GM18909 (cell line): ENCODE results near the gene MGAT4B.

Source experiments
- ATAC-seq: cut with Tn5 transposase; IDR thresholded peaks from one replicate; pipeline ENCODE4 v1.9.1; 2021; ENCODE audit warnings: mild to moderate bottlenecking; ENCODE audit not compliant: unreplicated experiment, poor library complexity

The MGAT4B gene

GRCh38 chr5:179774442-179774841, 32.2 kb downstream of the MGAT4B start:
- no peak for ATAC-seq

GRCh38 chr5:179773686-179774040, 33.0 kb downstream of the MGAT4B start:
- no peak for ATAC-seq

- no peak for ATAC-seq
Observed at GRCh38 chr5:179772351-179772750, 34.3 kb downstream of the MGAT4B start.

GRCh38 chr5:179771311-179771895, 35.3 kb downstream of the MGAT4B start:
- ATAC-seq: no peak

DNA sequence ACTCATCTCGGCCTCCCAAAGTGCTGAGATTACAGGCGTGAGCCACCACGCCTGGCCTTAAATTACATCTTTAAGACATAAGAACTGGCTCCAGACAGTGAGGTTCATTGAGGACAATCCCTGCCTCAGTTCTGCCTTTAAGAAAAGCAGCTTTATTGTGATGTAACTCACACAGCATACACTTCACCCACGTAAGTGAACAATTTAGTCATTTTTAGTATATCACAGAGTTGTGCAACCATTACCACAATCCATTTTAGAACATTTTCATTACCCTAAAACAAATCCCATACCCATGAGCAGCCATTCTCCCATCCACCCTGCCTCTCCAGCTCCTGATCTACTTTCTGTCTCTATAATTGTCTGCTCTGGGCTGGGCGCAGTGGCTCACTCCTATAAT, 36.9 kb downstream of the MGAT4B start:
- no peak for ATAC-seq

GRCh38 chr5:179769271-179769670, 37.4 kb downstream of the MGAT4B start:
- ATAC-seq: no peak

DNA sequence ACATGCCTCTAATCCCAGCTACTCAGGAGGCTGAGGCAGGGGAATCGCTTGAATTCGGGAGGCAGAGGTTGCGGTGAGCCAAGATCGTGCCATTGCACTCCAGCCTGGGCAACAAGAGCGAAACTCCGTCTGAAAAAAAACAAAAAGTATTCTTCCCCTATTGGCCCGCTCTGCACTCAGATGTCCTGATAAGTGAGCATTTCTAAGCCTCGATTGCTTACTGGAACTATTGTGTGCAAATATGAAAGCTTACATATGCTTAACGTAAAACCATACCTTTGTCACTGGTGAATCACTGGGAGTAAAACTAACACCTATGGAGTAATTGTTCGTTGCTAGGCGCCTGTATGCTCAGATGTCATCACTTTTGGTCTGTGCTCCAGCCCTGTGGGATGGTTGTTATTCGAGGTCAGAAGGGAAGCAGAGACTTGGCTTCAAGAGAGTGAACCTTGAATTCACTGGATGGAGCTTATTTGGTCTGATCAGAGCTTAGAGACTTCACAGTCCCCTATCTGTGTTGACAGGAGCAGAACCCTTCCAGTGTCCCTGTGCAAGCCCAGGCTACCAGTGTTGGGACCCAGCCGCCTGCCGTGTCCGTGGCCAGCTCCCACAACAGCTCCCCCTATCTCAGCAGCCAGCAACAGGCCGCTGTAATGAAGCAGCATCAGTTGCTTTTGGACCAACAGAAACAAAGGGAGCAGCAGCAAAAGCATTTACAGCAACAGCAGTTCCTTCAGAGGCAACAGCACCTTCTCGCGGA, 38.2 kb downstream of the MGAT4B start:
- no peak for ATAC-seq

GRCh38 chr5:179767496-179768100, 39.1 kb downstream of the MGAT4B start:
- no peak for ATAC-seq

GRCh38 chr5:179766726-179767455, 39.8 kb downstream of the MGAT4B start:
- ATAC-seq: no peak

- no peak for ATAC-seq
Observed at GRCh38 chr5:179766021-179766725, 40.5 kb downstream of the MGAT4B start.

DNA sequence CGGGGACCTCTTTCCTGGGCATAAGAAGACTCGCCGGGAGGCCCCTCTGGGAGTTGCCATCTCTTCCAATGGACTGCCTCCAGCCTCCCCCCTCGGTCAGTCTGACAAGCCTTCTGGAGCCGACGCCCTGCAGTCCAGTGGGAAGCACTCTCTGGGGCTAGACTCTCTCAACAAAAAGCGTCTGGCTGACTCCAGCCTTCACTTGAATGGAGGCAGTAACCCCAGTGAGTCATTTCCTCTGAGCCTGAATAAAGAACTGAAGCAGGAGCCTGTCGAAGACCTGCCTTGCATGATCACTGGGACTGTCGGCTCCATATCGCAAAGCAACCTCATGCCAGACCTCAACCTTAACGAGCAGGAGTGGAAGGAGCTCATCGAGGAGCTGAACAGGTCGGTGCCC, 41.3 kb downstream of the MGAT4B start:
- ATAC-seq: no peak

DNA sequence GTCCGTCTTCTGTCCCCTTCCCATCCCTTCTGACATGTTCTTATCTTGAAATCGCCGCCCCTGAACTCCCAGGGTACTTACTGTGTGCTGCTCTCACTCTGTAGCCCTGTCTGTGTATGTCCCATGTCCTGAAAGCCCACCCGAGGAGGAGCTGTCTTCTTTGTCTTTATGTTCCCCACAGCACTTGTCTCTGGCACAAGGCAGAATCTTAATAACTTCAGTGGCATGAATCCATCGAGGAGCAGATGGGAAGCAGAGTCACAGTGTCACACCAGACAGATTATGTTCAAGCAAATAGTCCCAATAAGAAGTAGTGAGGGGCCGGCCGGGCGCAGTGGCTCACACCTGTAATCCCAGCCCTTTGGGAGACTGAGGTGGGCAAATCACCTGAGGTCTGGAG, 42.6 kb downstream of the MGAT4B start:
- ATAC-seq: no peak

DNA sequence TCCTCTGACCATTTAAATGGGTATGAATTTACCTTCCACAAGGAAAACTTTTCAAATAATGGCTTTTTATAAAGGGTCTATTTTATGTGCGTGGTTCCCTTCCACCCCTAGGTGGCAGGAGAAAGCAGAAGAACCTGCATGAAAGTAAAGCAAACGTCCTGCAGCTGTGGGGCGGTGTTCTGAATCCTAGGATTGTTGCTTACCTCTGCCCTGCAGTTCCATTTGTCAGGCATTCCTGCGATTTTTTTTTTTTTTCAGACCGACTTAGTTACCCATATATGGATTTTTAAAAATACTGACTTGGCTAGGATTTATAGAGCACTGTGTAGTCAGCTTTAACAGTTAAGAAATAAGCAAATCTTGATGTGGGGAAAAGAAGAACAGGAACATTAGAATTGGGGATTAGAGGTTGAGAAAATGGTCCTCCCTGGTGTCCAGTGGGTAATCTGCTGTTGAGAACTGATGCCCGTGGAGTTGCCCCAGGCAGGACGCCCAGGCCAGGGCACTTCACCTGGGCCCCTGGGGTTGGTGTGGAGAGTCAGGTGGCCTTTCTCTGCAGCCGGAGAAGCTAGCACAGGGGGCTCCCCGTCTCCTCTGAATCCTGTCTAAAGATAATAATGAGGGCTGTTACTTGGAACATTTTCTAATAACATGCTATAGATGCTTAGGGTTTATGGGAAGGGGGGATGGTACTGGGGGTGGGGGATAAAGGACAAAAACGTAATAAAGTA, 43.3 kb downstream of the MGAT4B start:
- no peak for ATAC-seq

GRCh38 chr5:179762781-179763176, 43.9 kb downstream of the MGAT4B start:
- ATAC-seq: no peak

- peak; percentile 38 for ATAC-seq
Observed at GRCh38 chr5:179762079-179762780, 44.4 kb downstream of the MGAT4B start.

- ATAC-seq: peak; percentile 46
Observed at GRCh38 chr5:179759581-179760551, 46.8 kb downstream of the MGAT4B start.

DNA sequence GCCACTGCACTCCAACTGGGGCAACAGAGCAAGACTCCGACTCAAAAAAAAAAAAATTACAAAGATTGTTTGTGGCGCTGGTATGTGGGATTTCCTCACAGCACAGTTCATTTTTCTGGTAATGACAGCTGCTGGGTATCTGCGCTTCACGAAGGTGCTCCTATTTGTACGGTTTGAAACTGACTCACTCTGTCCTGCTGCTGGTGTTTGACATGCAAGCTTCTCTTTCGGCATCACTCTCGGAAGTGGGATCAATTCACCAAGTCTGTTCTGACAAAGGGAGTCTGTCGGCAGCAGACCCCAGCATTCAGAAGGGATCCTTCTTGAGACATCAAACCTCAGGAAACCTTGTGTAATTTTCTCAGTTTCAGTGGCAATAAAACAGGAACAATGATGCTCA, 47.7 kb downstream of the MGAT4B start:
- no peak for ATAC-seq

GRCh38 chr5:179755022-179755421, 51.6 kb downstream of the MGAT4B start:
- ATAC-seq: no peak
